Aorta (tissue), 5 donors: Measurements from ENCODE around the gene PIMREG. TPM values are rescaled to one million over a fixed set of nuclear protein-coding genes. Genes with fewer than 3 reads are reported as not detected.

ENCODE experiments used
- ATAC-seq: fragments of 200-7000 bp; cut with Tn5 transposase; one replicate; pipeline ENCODE4 v1.9.1; 2022; ENCODE audit warnings: moderate library complexity; ENCODE audit not compliant: low FRiP score
- DNase-seq, 2 donors: peaks; one replicate each; pipeline ENCODE4 v3.0.0-alpha.2; 2020
- H3K27ac ChIP-seq, 2 donors: one replicate each; pipeline ENCODE4 v1.5.1; 2013; ENCODE audit warnings: low read length in 2 of 2, mild to moderate bottlenecking in 2 of 2, moderate library complexity in 2 of 2, control low read depth in 1 of 2, inconsistent platforms in 1 of 2, low read depth in 1 of 2
- H3K27me3 ChIP-seq, 2 donors: one replicate each; pipeline ENCODE4 v1.6.1; 2013; ENCODE audit warnings: control low read depth in 1 of 2, low read length in 1 of 2, mild to moderate bottlenecking in 1 of 2, moderate library complexity in 1 of 2; ENCODE audit not compliant: insufficient read depth in 2 of 2, control insufficient read depth in 1 of 2
- H3K36me3 ChIP-seq, 2 donors: one replicate each; pipeline ENCODE4 v1.6.1; 2013; ENCODE audit warnings: control low read depth in 1 of 2, low read length in 1 of 2, mild to moderate bottlenecking in 1 of 2; ENCODE audit not compliant: insufficient read depth in 2 of 2, control insufficient read depth in 1 of 2
- H3K4me1 ChIP-seq, 2 donors: one replicate each; pipeline ENCODE4 v1.6.1; 2013; ENCODE audit warnings: low read length in 2 of 2, control low read depth in 1 of 2, mild to moderate bottlenecking in 1 of 2, moderate library complexity in 1 of 2; ENCODE audit not compliant: insufficient read depth in 2 of 2, control insufficient read depth in 1 of 2
- H3K4me3 ChIP-seq, 2 donors: one replicate each; pipeline ENCODE4 v1.5.1; 2013; ENCODE audit warnings: low read length in 2 of 2, control low read depth in 1 of 2, mild to moderate bottlenecking in 1 of 2
- H3K9me3 ChIP-seq: one replicate; pipeline ENCODE4 v1.6.1; 2013; ENCODE audit warnings: mild to moderate bottlenecking, low read length; ENCODE audit not compliant: control insufficient read depth
- WGBS, 2 donors: extraction: QIAGEN DNeasy Blood & Tissue Kit; methylation state at CpG; one replicate each; pipeline ENCODE4 v1.1.7; 2013; 5-methylcytosine and 5-hydroxymethylcytosine counted together
- intact Hi-C, 2 donors: fragments of 100-400 bp; cut with DNase I; formaldehyde crosslinking; loops; one replicate each; pipeline versions ENCODE4 v1.14.2 to v1.15.0; 2022
- polyA plus RNA-seq, 2 donors: library from polyadenylated mRNA; stranded (reverse); fragments of 200-250 nt; gene quantifications; one replicate each; pipeline ENCODE4 v1.2.3, GENCODE V29; 2013
- total RNA-seq, 2 donors: library from RNA; stranded (reverse); fragmentation: NEBNext Ultra II Directional; extraction: Animal tissue kit (Norgen Biotek cat#: 25700); gene quantifications; one replicate each; pipeline ENCODE4 v1.2.1, GENCODE V29; 2021
- donor health status: healthy with polysubstance abuse.
- donor health status: Bipolar disorder and iron deficiency.
- donor health status: DM: no; HTN: no; CAD: no.
- donor health status: DM: no; HTN: no; CAD: no.
- donor health status: DM: yes; HTN: yes; CAD: no.

The PIMREG gene
- total and polyA plus RNA-seq, 4 donors = 0.50 to 0.84 TPM; not detected in 2

DNA sequence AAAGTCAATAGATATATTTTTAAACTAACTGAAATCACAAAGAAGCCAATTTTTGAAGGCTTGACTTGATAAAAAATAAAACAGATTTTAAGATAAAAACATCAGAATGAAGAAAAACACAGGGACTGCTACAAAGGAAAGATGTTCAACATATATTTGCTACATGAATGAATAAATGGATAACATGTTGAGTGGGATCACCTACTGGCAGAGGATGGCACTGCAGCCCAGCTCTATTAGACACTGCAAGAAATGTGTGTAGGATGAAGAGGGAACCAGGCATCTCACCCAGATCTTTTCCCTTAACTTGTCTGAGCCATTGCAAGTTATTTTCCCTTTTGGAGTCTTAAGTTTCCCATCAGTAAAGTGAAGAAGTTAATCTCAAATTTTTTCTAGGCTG lies 13.5 kb upstream of the PIMREG start:
- Histone ChIP-seq H3K27ac (no peak overlapping the region), H3K4me1 (no peaks in the 10 kb centered on the region), H3K36me3 (no peaks in the 10 kb centered on the region), H3K4me3 (no peak overlapping the region), H3K9me3 (no peaks in the 10 kb centered on the region), H3K27me3 (no peaks in the 10 kb centered on the region)
- ATAC-seq (no peak), DNase-seq (no peak)
- intact Hi-C loops = loop anchor here in 1 of 2 donors (10.0 kb wide), 1 partner anchor 1186 kb away; no protein-coding TSS in a partner anchor

- Histone ChIP-seq H3K27me3 (no peaks in the 10 kb centered on the region), H3K27ac (no peak within 1 kb of the TSS), H3K4me3 (no peak within 1 kb of the TSS), H3K36me3 (no peaks in the 10 kb centered on the region), H3K4me1 (no peaks in the 10 kb centered on the region), H3K9me3 (no peaks in the 10 kb centered on the region)
- peak in 1 of 2 donors; percentile 31 for DNase-seq
- no peak for ATAC-seq
- intact Hi-C loops = loop anchor here in 1 of 2 donors (10.0 kb wide), 1 partner anchor 1190 kb away; no protein-coding TSS in a partner anchor
- WGBS, 2 donors = 73 to 79% methylated on average over 16 of the region's 16 CpGs
Observed at GRCh38 chr17:6435051-6435450, 9.2 kb upstream of the PIMREG start, which contains the start of gene AIPL1. Gene AIPL1 (minus strand): TSS chr17:6435121. CDS start chr17:6435104, 17 bp downstream.

DNA sequence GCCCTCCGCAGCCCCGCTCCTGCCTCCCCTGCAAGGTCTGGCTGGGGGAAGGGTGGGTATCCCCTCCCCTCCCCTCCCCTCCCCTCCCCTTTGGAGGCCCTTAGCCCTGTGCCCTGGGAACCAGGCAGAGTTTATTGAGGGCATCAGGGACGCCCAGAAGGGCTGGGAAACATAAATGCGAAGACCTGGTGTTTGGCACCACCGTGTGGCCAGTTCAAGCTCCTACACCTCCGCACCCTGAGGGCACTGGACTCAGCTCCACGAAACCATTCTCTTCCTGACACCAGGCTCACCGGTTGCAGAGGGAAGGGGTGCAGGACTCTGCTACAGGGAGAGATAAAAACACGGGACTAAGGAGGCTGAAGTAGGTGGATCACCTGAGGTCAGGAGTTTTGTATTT lies 8.3 kb upstream of the PIMREG start:
- no peaks in the 10 kb centered on the region for H3K27me3 ChIP-seq
- H3K9me3 ChIP-seq = no peaks in the 10 kb centered on the region
- intact Hi-C loops = loop anchor here in 1 of 2 donors (10.0 kb wide), 1 partner anchor 1191 kb away; no protein-coding TSS in a partner anchor
- no peak overlapping the region for H3K27ac ChIP-seq
- H3K36me3 ChIP-seq = no peaks in the 10 kb centered on the region
- DNase-seq (peak in 1 of 2 donors; percentile 63), ATAC-seq (peak; percentile 84)
- 7 to 17% methylated on average over 9 of the region's 9 CpGs for WGBS, 2 donors
- H3K4me3 ChIP-seq = no peak overlapping the region
- no peaks in the 10 kb centered on the region for H3K4me1 ChIP-seq

GRCh38 chr17:6437466-6437865 lies 6.8 kb upstream of the PIMREG start:
- ATAC-seq = no peak
- Histone ChIP-seq H3K27me3 (no peaks in the 10 kb centered on the region), H3K4me1 (no peaks in the 10 kb centered on the region), H3K4me3 (no peak overlapping the region), H3K9me3 (peaks cover 1% of the 10 kb centered on the region), H3K36me3 (no peaks in the 10 kb centered on the region), H3K27ac (no peak overlapping the region)
- 15 to 17% methylated on average over 4 of the region's 4 CpGs for WGBS, 2 donors
- no peak for DNase-seq
- intact Hi-C loops = loop anchor here in 1 of 2 donors (10.0 kb wide), 1 partner anchor 1193 kb away; no protein-coding TSS in a partner anchor

DNA sequence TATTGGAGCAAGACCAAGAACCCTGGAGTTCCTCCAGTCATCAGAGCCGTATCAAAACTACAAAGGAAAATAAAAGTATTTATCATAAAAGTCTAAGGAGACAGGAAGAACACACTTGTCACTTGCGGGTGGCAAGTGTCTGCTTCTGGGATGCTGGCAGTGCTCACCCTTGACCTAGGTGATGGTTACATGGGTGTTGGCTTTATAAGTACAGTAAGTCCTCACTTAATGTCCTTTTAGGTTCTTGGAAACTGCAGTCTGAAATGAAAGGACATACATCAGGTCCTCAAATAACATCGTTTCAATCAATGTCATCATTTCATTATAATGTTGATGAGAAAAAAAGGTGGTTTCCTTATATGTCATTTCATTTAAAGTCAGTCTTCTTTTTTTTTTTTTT lies 6.3 kb upstream of the PIMREG start:
- Histone ChIP-seq H3K4me3 (no peak overlapping the region), H3K4me1 (no peaks in the 10 kb centered on the region), H3K9me3 (peaks cover 1% of the 10 kb centered on the region), H3K27ac (no peak overlapping the region), H3K36me3 (no peaks in the 10 kb centered on the region), H3K27me3 (no peaks in the 10 kb centered on the region)
- intact Hi-C loops = loop anchor here in 1 of 2 donors (10.0 kb wide), 1 partner anchor 1193 kb away; no protein-coding TSS in a partner anchor
- ATAC-seq = no peak
- WGBS, 2 donors = 58 to 64% methylated on average over 3 of the region's 3 CpGs
- DNase-seq = no peak

DNA sequence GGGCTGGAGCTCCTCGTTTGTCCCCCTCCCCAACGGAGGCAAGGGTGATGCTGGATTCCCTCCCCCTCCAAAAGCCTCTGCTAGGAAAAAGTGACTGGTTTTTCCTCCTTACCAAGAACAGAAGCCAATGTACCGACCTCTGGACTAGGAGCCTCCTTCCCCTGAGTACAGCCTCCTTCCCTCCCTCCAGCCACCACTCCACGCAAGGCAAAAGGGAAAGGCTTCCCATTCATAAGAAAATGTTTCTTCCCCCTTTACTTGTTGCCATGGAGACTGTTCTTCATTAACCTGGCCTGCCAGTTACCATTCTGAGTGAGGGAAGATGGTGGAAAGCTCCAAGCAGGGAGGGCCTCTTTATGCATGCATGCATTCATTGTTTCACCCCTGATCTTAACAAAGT lies 4.3 kb upstream of the PIMREG start:
- Histone ChIP-seq H3K27ac (no peak overlapping the region), H3K27me3 (no peaks in the 10 kb centered on the region)

GRCh38 chr17:6442775-6443174 lies 1.5 kb upstream of the PIMREG start:
- 63 to 66% methylated on average over 6 of the region's 6 CpGs for WGBS, 2 donors
- Histone ChIP-seq H3K4me1 (no peaks in the 10 kb centered on the region), H3K36me3 (no peaks in the 10 kb centered on the region), H3K27ac (no peak overlapping the region), H3K4me3 (no peak overlapping the region), H3K9me3 (peaks cover 1% of the 10 kb centered on the region), H3K27me3 (no peaks in the 10 kb centered on the region)
- DNase-seq = no peak
- intact Hi-C loops = loop anchor here (5.0 kb wide), 2 partner anchors 855 to 1065 kb away; no protein-coding TSS in a partner anchor
- no peak for ATAC-seq

More for the DNA sequence above, 4.3 kb upstream of the PIMREG start:
- intact Hi-C loops = loop anchor here (5.0 to 10.0 kb wide), 3 partner anchors 853 to 1195 kb away; no protein-coding TSS in a partner anchor
- no peak for ATAC-seq
- no peak overlapping the region for H3K4me3 ChIP-seq
- H3K36me3 ChIP-seq = no peaks in the 10 kb centered on the region
- H3K4me1 ChIP-seq = no peaks in the 10 kb centered on the region
- 37 to 41% methylated on average over 4 of the region's 4 CpGs for WGBS, 2 donors
- H3K9me3 ChIP-seq = peaks cover 1% of the 10 kb centered on the region
- no peak for DNase-seq

DNA sequence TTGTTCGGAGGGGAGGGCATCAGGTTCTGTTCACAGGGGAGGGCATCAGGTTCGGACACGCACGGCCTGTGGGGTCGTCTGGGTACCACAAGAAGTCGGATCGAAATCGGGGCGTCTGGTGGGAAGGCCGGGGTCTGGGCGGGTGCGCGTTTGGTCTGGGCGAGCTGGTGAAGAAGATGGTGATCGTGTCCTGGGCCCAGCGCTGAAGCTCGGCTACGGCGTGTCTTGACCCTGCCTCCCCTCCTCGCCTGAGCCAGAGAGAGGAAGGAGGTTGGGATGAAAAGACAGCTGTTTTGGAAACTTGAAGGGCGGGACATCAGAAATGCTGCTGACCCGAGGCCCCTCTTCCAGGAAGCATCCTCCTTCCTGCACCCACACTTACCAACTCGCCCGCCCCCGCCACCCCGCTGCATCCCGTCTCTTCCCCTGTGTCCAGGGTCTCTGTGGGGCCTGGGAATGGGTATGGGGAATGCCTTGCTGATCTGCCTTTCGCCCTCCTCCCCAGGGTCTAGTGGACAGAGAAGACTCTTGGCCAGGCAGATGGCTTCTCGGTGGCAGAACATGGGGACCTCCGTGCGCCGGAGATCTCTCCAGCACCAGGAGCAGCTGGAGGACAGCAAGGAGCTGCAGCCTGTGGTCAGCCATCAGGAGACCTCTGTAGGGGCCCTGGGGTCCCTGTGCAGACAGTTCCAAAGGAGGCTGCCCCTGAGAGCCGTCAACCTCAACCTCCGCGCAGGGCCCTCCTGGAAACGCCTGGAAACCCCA lies 498 bp downstream of the PIMREG start:
- DNase-seq (no peak), ATAC-seq (no peak)
- WGBS, 2 donors = 26 to 28% methylated on average over 36 of the region's 36 CpGs
- H3K4me3 ChIP-seq = peak overlapping the region in 1 of 2 donors; percentile 14
- intact Hi-C loops = loop anchor here (5.0 kb wide), 2 partner anchors 857 to 1067 kb away; no protein-coding TSS in a partner anchor
- peaks cover 1% of the 10 kb centered on the region for H3K9me3 ChIP-seq
- no peaks in the 10 kb centered on the region for H3K4me1 ChIP-seq
- H3K27me3 ChIP-seq = no peaks in the 10 kb centered on the region
- H3K27ac ChIP-seq = no peak overlapping the region
- H3K36me3 ChIP-seq = no peaks in the 10 kb centered on the region
